K562 (cell line): Measurements from ENCODE around the gene ARHGAP22. TPM values are rescaled to one million over a fixed set of nuclear protein-coding genes. Genes with fewer than 3 reads are reported as not detected.

ENCODE experiments used
- FOXM1 ChIP-seq, 2 experiments: fragments of 450-650 bp in 1 of 2; sonication (generic) in 1 of 2; formaldehyde crosslinking in 1 of 2; IDR thresholded peaks; 2 replicates each; pipeline versions ENCODE4 v1.6.1 to v1.9.0; 2017 to 2022; ENCODE audit warnings: low read depth in 2 of 2, mild to moderate bottlenecking in 2 of 2, missing genetic modification reagents in 1 of 2, moderate library complexity in 1 of 2
- GMEB1 ChIP-seq: fragments of 250-450 bp; sonication (Bioruptor Pico); IDR thresholded peaks from 2 replicates; pipeline ENCODE4 v1.4.0; 2020; ENCODE audit warnings: mild to moderate bottlenecking
- IFI16 ChIP-seq: fragments of 250-450 bp; sonication (Bioruptor Pico); IDR thresholded peaks from 2 replicates; pipeline ENCODE4 v2.1.2; 2022; ENCODE audit warnings: mild to moderate bottlenecking, inconsistent platforms
- MGA ChIP-seq: fragments of 450-650 bp; IDR thresholded peaks from 2 replicates; pipeline ENCODE4 v1.6.1; 2016; ENCODE audit warnings: mild to moderate bottlenecking, moderate library complexity
- ZNF253 ChIP-seq: fragments of 250-450 bp; sonication (Bioruptor Pico); conservative IDR thresholded peaks from 2 replicates; pipeline ENCODE4 v1.6.1; 2021; ENCODE audit warnings: mild to moderate bottlenecking
- polyA plus RNA-seq, 8 experiments: library from polyadenylated mRNA; depleted of rRNA in 4 of 8; stranded (reverse) in 5 of 8; unstranded in 3 of 8; fragments of >200 nt; fragmentation: Nextera tagmentation in 2 of 8; fragmentation: Illumina TruSeq in 1 of 8; extraction: Ambion mirVana in 2 of 8; extraction: Trizol in 1 of 8; gene quantifications; 2 replicates each; pipeline versions ENCODE4 v1.2.1 to v1.2.3, GENCODE V29; 2011 to 2014; ENCODE audit warnings: inconsistent platforms in 1 of 8, missing spikeins in 1 of 8
- total RNA-seq, 7 experiments: library from RNA; depleted of rRNA in 6 of 7; stranded (reverse); fragments of >200 nt in 6 of 7; fragmentation: Illumina TruSeq in 2 of 7; extraction: Trizol in 2 of 7; gene quantifications; 2 replicates each; pipeline versions ENCODE4 v1.2.1 to v1.2.3, GENCODE V29; 2011 to 2021; ENCODE audit warnings: low replicate concordance in 1 of 7

Gene ARHGAP22
- total and polyA plus RNA-seq, 9 of the 15 experiments (the other 6 are each of a cell fraction or from before 2014, with no cell fraction given) = 1.3 to 28.1 (median 12.7) TPM

GRCh38 chr10:48529331-48529730 is 75.5 kb downstream of the ARHGAP22 start (continued):
- no peak for TF ChIP-seq MGA
- TF ChIP-seq IFI16 (CRISPR knock-in tag) = no peak
- no peak for TF ChIP-seq GMEB1 (CRISPR knock-in tag)
- no peak for TF ChIP-seq FOXM1 (IDR thresholded peaks at IDR 0.05; ENCODE audit: low read depth)
- no peak for TF ChIP-seq FOXM1 (CRISPR knock-in tag; IDR thresholded peaks at IDR 0.05; ENCODE audit: low read depth)
- no peak for TF ChIP-seq ZNF253
